Limb (tissue), 2 donors: Measurements from ENCODE around the gene TTYH1.
"Not testable (repeated sequence)": the region's sequence is repeated elsewhere in the genome, so short reads cannot be mapped to it uniquely, and the experiment has no call there.

Experiments used
- DNase-seq, 2 donors: peaks; one replicate each; pipeline ENCODE4 v3.0.0-alpha.2; 2016; ENCODE audit errors: extremely low spot score in 2 of 2

Gene TTYH1

DNA sequence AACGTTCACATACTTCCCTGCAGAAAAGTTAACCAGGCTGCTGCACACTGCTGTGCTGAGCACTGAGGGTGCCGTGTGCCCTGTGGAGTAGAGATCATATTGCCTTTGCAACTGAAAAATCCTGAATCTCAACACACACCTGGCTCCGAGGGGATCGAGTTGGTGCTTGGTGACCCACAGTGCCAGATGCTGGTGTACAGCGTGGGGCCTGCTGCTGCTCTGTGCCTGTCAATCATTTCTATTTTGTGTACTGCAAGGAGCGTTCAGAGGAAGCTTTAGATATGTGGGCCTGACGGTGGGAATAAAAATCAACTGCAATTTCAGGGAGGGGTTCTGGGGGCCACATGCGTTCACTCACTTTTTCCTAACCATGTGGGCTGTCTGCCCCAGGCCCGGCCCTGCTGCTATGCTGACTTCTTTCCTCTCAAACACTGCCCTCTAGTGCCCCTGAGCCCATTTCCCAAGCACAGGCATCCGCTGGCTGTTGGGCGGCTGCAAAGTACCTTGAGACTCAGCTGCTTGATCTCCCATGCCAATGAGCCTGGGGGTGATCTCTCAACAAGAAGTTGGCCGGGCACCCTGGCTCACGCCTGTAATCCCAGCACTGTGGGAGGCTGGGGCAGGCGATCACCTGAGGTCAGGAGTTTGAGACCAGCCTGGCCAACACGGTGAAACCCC is 24.0 kb downstream of the TTYH1 start:
- peak in 1 of 2 donors; percentile 74 for DNase-seq

DNA sequence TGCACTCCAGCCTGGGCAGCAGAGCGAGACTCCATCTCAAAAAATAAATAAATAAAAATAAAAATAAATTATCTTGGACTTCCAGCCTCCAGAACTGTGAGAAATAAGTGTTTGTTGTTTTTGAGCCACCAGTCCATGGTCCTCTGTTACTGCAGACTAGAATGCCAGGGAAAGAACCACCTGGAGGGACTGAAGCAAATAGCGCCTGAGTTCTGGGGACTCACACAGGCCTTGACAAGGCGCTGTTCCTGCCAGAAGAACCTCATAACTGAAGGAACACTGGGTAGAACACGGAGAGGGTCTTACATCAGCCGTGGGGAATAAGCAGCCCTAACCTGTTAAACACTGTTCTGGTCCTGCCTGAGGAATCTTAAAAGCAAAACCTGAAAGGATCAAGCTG is 25.4 kb downstream of the TTYH1 start:
- no peak for DNase-seq

DNA sequence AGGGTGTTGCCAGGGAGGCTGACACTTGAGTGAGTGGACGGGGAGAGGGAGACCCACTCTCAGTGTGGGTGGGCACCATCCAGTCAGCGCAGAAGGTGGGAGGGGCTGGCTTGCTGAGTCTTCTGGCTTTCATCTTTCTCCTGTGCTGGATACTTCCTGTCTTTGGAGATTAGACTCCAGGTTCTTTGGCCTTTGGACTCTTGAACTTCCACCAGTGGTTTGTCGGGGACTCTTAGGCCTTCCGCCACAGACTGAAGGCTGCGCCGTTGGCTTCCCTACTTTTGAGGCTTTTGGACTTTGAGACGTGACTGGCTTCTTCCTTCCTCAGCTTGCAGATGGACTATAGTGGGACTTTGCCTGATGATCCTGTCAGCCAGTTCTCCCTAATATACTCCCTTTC is 29.5 kb downstream of the TTYH1 start:
- DNase-seq = no peak

DNA sequence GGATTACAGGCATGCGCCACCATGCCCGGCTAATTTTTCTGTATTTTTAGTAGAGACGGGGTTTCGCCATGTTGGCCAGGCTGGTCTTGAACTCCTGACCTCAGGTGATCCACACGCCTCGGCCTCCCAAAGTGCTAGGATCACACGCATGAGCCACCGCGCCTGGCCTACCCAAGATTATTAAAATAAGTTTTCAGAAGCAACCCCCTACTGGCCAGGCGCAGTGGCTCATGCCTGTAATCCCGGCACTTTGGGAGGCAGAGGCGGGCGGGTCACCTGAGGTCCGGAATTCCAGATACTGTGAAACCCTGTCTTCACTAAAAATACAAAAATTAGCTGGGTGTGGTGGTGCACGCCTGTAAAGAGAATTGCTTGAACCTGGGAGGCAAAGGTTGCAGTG is 31.1 kb downstream of the TTYH1 start:
- DNase-seq = not testable (repeated sequence)

DNA sequence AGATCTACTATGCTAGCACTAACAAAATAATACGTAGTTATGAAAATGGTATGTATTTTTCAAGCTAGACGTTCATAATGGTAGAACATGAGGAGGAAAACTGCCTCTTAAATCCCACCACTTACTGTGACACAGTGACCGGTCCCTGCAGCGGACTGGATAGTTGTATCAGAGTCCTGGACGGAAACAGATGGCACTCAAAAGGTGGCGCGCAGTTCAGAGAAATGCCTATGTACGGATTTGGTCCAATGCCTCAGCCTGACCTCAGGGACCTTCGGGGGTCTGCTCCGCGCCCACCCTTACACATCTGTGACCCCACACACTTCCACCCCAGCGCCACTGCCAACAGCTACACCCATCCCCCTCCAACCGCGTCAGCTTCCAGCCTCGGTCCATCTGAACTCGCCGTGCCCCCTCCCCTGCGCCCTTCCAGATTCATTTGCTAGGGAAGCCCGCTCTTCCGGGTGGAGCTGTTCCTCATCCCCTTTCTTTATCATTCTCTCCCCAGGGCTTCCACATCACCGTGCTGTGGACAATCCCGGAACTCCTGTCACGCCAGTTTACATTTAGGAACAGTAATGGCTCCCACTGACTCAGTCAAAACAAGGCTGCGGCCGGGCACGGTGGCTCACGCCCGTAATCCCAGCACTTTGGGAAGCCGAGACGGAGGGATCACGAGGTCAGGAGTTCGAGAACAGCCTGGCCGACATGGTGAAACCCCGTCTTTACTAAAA is 32.9 kb downstream of the TTYH1 start:
- DNase-seq = peak in 1 of 2 donors; percentile 82

- DNase-seq = peak; percentile 97 to 99
These were observed 33.8 kb downstream of the TTYH1 start, which contains the start of gene LENG8 for GRCh38 chr19:54448774-54449700. Gene LENG8, plus strand, starts transcription at chr19:54449199. Its CDS starts 2,146 bp downstream, at chr19:54451345.

DNA sequence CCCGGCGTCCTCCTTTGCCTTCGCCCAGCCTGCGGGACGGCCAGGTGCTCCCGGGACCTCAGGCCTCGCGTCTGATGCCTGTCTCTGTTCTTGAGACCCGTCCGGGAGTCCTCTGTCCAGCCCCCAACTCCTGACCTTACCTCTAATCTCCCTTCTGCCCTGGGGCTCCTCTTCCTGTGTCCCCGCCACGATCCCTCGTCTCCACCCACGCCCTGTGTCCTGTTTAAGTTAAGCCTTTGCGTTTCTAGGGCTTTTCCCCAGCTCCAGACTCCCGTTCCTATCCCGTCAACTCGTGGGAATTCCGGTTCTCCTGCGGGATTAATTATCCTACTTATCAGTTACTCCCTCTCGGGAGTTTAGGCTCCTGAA is 34.4 kb downstream of the TTYH1 start:
- DNase-seq = no peak

DNA sequence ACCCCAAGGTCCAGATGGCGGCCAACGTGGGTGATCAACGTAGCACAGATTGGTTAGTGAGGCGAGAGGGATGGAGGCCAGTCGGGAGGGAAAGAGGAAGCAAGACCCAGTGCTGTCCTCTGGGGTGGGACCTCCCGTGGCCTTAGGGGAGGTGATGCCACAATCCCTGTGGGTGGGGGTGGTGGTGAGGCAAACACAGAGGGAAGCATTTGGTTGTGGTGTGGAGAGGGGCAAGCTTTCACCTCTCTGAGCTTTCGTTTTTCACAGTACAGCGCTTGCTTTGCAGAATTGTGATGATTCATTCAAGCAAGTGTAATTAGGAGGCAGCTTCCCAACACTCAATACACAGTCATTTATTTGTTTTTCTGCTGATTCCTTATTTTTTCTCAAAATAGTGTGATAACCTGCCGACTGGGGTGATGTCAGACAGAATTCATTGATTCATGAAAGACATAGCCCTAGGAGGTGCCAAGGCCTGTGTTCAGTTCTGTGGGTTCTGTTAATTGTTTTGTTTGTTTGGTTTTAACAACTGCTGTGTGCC is 36.1 kb downstream of the TTYH1 start:
- DNase-seq = no peak

DNA sequence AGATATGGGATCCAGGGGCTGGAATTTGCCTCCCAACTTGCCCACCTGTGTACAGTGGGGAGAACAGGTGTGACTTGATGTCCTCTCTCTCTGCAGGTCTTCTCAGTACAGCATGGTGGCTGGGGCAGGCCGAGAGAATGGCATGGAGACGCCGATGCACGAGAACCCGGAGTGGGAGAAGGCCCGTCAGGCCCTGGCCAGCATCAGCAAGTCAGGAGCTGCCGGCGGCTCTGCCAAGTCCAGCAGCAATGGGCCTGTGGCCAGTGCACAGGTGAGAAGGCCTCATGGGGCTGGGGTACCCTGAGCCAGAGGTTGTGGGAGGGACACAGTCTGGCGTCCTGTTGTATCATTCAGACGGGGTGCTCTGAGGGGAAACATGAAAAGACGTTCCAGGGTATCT is 36.7 kb downstream of the TTYH1 start:
- no peak for DNase-seq

DNA sequence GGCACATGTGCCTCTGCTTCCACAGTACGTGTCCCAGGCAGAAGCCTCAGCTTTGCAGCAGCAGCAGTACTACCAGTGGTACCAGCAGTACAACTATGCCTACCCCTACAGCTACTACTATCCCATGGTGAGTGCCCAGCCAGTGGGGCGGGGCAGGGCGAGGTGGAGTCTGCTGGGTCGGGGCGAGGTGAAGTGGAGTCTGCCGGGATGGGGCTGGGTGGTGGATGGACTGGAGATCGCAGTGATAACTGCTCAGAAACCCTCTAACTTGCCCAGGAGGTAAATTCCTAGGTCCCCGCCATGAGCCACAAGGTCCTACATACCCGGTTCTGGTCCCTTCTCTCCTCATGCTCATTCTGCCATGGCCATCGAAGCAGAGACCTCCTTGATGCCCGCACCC is 37.4 kb downstream of the TTYH1 start:
- DNase-seq = no peak

DNA sequence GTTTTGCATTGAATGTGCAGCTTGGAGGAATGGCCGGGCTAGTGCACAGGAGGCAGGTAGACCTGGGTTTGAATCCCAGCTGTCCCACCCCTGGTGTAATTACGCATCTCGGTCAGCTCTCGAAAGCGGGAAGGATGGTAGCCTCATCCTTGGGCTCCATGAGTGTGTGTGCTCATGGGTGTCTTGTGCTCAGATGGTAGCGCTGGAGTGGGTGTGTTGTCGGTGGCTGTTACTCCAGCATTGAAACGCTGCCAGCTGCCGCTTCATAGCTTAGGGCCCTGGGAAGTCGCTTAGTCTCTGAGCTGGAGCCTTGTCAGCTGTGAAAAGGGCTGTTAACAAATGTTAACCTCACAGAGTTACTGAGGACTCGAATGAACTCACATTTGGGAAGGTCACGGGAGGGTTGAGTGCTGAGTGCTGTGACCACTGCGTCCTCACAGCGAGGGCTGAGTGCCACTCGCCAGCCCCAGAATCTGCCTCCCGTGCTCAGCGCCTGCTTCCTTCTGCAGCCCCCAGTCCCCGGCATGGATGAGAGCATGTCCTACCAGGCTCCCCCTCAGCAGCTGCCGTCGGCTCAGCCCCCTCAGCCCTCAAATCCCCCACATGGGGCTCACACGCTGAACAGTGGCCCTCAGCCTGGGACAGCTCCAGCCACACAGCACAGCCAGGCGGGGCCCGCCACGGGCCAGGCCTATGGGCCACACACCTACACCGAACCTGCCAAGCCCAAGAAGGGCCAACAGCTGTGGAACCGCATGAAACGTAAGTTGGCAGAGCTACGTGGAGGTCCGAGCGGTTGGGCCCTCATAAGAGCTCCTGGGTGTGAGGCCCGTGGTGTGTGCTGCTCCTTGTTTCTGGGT is 38.9 kb downstream of the TTYH1 start:
- no peak for DNase-seq

- no peak for DNase-seq
These were observed 39.8 kb downstream of the TTYH1 start for GRCh38 chr19:54454781-54455675.

DNA sequence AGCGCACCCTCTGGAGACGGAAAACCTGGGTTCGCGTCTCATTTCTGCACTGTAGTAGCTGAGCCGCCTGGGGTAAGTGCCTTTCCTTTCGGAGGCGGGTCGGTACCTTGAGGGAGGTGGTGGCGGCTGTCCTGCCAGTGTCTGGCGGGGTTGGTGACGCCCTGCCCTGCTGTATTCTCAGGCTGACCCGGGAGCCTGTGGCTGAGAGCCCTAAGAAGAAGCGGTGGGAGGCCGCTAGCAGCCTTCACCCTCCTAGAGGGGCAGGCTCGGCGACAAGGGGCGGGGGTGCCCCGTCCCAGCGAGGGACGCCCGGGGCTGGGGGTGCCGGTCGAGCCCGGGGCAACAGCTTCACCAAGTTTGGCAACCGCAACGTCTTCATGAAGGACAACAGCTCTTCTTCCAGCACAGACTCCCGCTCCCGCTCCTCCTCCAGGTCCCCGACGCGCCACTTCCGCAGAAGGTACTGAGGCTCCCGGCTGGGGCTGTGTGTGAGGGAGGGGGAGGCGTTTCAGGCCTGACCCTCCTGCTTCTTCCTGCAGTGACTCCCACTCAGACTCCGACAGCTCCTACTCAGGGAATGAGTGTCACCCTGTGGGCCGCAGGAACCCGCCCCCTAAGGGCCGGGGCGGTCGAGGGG is 40.6 kb downstream of the TTYH1 start:
- DNase-seq = no peak

- DNase-seq = no peak
These were observed 41.4 kb downstream of the TTYH1 start for GRCh38 chr19:54456423-54457373.

- no peak for DNase-seq
These were observed 42.7 kb downstream of the TTYH1 start for GRCh38 chr19:54457773-54458647.

DNA sequence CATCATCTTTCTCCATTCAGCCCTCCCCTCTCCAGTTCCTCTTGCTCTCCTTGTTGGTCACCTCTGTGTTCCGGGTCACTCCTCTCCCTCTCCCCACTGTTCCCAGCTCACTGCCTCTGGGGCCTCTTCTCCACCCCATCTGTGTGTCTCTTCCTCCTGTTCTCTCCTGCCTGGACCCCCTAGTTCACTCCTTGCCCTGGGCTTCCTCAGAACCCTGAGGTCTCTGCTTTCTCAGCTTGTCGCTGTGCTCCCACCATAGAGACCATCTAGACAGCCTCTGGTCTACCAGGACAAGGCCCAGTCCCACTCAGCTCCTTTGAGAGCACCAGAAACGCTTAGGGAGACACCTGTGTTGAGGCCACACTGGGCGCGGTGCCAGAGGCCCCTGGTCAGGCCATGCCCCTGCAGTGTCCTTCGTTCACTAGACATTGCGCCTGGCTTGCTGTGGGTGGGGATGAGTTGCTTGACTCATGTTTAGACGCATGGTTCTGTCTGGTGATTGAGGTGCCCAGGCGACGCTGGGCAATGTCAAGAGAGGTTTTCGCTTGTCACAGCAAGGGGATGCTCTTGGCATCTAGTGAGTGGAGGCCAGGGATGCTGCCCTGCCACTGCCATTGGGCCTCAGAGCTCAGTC is 43.5 kb downstream of the TTYH1 start:
- DNase-seq = no peak
